ENCODE results near the gene RPN1.
A peak's percentile ranks its signal among the peaks of the same experiment; 100 is the strongest.
"Not testable (repeated sequence)": the region's sequence is repeated elsewhere in the genome, so short reads cannot be mapped to it uniquely, and the experiment has no call there.

RPN1 gene

DNA sequence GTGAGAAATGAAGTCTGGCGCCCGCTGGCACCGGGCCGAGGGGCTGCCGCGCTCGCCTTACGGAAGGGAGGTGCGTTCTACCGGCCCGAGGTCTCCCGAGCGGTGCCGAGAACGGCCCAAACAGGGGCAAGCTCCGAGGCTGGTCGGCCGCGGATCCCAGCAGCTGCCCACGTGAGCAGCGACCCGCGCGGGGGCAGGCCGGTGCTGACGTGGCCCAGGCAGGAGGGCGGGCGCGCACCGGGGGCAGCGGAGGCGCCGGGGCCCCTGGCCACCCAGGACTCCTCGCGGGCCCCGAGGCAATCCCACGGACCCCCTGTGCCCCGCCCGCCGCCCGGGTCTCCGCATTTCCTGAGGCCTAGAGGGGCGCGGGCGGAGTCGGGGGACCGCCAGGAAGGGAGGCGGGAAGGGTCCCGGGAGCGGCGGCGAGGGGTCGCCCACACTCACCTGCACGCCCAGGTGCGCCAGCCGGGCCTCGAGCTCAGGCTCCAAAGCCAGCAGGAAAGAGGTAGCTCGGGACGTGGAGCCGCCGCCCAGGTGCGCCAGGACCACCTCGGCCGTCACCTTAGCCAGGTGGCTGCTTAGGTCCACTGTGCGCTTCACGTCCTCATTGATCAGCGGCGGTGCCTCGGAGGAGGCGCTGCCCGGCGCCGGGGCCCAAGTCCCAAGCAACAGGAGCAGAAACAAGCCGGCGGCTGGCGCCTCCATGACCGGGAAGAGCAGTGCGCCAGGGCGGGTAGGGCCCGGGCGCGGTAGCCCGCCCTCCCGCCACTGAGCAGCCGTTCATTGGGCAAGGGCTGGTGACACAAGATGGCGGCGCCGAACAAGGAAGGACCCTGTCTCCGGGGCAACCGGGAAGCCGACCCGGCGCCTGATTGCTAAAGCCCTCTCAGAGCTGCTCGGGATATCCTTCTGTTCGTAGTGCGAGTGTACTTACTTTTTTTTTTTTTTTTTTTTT is at the start of gene RPN1:
RPN1 (minus strand) TSS at position 723 of the 955 bp plus-strand sequence; CDS start at position 705, 18 bp downstream.
- peak; percentile 81 for DNase-seq (ENCODE audit: low read depth)

DNA sequence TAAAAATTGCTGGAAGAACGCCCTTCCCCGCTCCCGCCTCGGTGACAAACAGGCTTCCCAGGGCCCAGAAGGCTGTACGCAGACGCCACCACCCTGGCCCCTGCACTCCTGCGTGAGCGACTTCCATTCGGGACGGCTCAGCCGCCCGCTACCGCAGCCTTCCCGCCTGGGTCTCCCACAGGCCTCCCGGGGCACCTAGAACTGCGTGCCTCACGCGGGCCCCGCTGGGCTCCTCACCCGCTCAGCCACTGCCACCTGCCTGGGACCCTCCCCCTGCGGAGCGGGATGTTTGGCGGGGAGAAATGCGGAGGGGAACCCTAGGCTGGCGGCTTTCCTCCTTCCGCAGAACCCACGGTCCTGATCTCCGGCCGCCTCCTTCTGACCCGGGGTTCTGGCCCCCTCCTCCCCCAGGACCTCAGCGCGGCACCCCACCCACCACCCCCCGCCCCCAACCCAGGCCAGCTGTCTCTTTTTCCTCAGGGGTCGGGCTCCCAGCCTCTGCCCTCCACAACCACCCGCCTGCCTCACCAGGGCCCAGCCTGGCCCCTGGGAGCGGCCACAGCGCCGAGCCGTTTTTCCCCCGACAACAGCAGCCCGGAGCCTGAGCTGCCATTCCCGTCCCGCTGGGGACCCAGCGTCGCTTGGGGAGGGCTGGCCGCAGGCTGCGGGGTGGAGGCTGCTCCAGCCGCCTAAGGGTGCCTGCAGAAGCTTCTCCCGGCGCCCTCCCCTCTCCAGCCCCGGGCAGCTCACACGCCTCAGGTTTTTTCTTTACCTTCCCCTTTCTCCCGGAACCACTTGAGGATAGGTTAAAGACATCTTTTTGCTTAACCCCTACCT is 47.8 kb upstream of the RPN1 start:
- no peak for DNase-seq (ENCODE audit: low read depth)

- no peak for DNase-seq (ENCODE audit: low read depth)
Observed at GRCh38 chr3:128697341-128697740, 46.7 kb upstream of the RPN1 start.

DNA sequence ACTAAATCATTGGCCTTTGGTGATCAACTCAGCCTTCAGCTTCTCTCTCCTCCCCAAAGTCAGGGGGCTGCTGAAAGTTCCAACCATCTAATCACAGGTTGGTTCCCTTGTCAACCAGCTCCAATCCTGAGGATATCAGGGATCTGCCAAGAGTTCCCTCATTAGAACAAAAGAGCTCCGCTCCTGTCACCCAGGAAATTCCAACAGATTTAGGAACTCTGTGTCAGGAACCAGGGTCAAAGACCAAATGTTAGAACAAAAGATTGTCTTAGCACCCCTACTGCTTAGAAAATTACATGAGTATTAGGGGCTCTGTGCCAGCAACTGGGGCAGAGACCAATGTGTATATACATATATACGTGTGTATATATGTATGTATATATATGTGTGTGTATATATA is 43.1 kb upstream of the RPN1 start:
- DNase-seq (ENCODE audit: low read depth): no peak

- DNase-seq (ENCODE audit: low read depth): no peak
Observed at GRCh38 chr3:128689060-128689459, 38.4 kb upstream of the RPN1 start.

DNA sequence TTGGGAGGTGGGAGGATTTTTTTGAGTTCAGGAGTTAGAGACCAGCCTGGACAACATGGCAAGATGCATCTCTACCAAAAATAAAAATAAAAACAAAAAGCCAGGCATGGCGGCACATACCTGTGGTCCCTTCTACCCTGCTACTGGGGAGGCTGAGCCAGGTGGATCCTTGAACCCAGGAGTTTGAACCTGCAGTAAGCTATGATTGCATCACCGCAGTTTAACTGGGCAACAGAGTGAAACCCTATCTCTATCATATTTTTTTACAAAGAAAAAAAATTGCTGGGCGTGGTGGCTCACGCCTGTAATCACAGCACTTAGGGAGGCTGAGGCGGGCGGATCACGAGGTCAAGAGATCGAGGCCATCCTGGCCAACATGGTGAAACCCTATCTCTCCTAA is 35.8 kb upstream of the RPN1 start:
- no peak for DNase-seq (ENCODE audit: low read depth)

- DNase-seq (ENCODE audit: low read depth): no peak
Observed at GRCh38 chr3:128684986-128685726, 34.5 kb upstream of the RPN1 start.

GRCh38 chr3:128683957-128684356 is 33.3 kb upstream of the RPN1 start:
- no peak for DNase-seq (ENCODE audit: low read depth)

- DNase-seq (ENCODE audit: low read depth): no peak
Observed at GRCh38 chr3:128681369-128681829, 30.8 kb upstream of the RPN1 start.

- peak; percentile 93 for DNase-seq (ENCODE audit: low read depth)
Observed at GRCh38 chr3:128680603-128681368, 30.2 kb upstream of the RPN1 start.

DNA sequence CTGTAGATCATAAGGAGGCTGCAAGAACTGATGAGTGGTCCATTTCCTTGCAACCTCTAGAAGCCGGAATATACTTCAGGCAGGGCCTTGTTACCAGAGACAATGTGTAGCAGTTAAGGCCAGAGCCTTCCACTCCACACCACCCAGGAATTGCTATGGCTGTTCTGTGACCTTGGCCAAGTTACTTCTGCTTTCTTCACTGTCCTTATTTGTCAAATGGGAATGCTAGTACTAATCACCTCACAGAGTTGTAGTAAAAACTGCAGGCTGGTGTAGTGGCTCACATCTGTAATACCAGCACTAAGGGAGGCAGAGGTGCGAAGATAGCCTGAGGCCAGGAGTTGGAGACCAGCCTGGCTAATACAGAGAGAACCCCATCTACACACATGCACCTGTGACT is 28.7 kb upstream of the RPN1 start:
- no peak for DNase-seq (ENCODE audit: low read depth)

DNA sequence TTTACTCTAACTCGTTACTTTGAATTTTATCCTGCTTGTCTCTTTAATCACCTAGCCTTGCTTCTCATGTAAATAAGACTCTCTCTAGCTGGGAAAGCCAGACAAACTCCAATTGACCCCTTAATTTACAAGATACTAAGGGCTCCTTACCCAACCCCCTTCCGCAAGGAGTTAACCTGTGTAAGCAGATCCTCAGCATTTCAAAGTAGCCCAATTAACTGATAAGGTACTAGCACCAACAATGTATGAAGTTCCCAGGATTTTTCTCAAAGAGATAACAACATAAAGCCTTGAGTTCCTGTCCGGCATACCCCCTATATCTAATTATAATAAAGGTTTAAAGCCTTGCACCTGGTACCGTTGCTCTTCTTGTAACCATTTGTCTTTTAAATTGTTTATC is 25.2 kb upstream of the RPN1 start:
- not testable (repeated sequence) for DNase-seq (ENCODE audit: low read depth)

- no peak for DNase-seq (ENCODE audit: low read depth)
Observed at GRCh38 chr3:128674161-128674784, 23.7 kb upstream of the RPN1 start.

DNA sequence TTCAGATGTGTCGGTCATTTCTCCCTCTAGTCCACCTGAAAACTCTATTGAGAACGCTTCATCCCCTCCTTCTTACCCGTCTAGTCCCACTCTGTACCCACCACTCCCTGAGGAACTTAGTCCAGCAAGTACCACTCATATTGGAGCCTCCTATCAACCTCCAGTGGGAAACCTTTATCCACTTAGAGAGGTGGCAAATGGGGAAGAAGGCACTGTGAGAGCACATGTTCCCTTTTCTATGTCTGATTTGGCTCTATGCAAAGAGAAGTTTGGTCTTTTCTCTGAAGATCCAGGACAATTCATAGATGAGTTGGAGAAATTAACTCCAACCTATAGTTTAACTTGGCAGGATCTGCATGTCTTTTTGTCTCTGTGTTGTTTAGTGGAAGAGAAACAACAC is 17.0 kb upstream of the RPN1 start:
- no peak for DNase-seq (ENCODE audit: low read depth)

GRCh38 chr3:128665362-128666021 is 14.9 kb upstream of the RPN1 start:
- no peak for DNase-seq (ENCODE audit: low read depth)

DNA sequence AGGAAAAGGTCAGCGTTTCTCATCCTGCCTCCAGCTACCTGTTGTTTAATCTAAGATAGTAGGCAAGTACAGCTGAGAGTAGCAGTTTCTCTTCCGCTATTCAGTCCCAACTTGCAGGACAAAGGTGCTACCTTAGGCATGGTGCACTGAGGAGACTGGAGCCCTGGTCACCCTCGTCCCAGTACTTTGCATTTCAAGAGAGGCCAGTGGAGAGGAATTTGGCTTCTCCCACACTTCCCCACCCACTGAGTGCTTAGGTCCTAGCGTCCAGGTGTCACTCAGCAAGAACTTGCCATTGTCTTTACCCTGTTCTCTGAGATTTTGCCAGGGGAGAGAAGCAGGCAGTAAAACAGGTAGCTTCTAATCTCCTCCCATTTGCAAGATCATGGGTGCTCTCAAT is 12.5 kb upstream of the RPN1 start:
- no peak for DNase-seq (ENCODE audit: low read depth)

GRCh38 chr3:128655531-128655930 is 4.9 kb upstream of the RPN1 start:
- no peak for DNase-seq (ENCODE audit: low read depth)

DNA sequence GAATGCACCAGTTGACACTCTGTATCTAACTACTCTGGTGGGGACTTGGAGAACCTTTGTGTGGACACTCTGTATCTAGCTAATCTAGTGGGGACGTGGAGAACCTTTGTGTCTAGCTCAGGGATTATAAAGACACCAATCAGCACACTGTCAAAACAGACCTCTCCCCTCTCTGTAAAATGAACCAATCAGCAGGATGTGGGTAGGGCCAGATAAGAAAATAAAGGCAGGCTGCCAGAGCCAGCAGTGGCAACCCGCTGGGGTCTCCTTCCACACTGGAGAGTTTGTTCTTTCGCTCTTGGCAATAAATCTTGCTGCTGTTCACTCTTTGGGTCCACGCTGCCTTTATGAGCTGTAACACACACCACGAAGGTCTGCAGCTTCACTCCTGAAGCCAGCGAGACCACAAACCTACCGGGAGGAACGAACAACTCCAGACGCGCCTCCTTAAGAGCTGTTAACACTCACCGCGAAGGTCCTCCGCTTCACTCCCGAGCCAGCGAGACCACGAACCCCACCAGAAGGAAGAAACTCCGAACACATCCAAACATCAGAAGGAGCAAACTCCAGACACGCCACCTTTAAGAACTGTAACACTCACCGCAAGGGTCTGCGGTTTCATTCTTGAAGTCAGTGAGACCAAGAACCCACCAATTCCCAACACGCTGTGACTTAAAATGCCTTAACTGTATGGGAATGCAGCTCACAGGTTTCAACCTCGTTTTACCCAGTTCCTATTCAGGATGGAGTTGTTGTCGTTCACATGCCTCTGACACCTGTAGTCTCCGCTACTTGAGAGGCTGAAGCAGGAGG is 3.6 kb upstream of the RPN1 start:
- not testable (repeated sequence) for DNase-seq (ENCODE audit: low read depth)

DNA sequence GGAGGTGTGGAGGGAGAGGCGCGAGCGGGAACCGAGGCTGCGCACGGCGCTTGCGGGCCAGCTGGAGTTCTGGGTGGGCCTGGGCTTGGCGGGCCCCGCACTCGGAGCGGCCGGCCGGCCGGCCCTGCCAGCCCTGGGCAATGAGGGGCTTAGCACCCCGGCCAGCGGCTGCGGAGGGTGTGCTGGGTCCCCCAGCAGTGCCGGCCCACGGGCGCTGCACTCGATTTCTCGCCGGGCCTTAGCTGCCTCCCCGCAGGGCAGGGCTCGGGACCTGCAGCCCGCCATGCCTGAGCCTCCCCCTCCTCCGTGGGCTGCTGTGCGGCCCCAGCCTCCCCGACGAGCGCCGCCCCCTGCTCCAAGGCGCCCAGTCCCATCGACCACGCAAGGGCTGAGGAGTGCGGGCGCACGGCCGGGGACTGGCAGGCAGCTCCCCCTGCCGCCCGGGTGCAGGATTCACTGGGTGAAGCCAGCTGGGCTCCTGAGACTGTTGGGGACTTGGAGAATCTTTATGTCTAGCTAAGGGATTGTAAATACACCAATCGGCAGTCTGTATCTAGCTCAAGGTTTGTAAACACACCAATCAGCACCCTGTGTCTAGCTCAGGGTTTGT is 2.9 kb upstream of the RPN1 start:
- not testable (repeated sequence) for DNase-seq (ENCODE audit: low read depth)
